GM12878 (cell line): ENCODE results near the gene COQ3. TPM values are rescaled to one million over a fixed set of nuclear protein-coding genes. Genes with fewer than 3 reads are reported as not detected.

Experiments used
- ATAC-seq: fragments of 200-7000 bp; cut with Tn5 transposase; 3 replicates; pipeline ENCODE4 v1.9.1; 2020; ENCODE audit warnings: mild to moderate bottlenecking, moderate library complexity
- BruUV-seq: library from RNA; stranded (reverse); fragments of 400-500 nt; replicated peaks from 2 replicates; lab custom pipeline; 2021; lab: Mats Ljungman, UMichigan
- CTCF ChIA-PET: fragments of 300-600 bp; sonication (Branson Sonifier 250); formaldehyde crosslinking; extraction: SDS; loops from one replicate; lab custom pipeline; 2021; ENCODE audit warnings: inconsistent platforms; lab: Yijun Ruan, JAX
- POLR2A ChIA-PET: fragments of 350-600 bp; formaldehyde crosslinking; extraction: SDS; loops from one replicate; lab custom pipeline; 2021; ENCODE audit warnings: inconsistent platforms; lab: Charles Lee
- RAD21 ChIA-PET: fragments of 300-600 bp; sonication (Branson Sonifier 250); formaldehyde crosslinking; loops from one replicate; lab custom pipeline; 2023; ENCODE audit warnings: antibody characterized with exemption; ENCODE audit not compliant: unreplicated experiment; lab: Charles Lee
- SMC1A ChIA-PET: fragments of 300-600 bp; sonication (Branson Sonifier 250); formaldehyde crosslinking; loops from one replicate; lab custom pipeline; 2023; ENCODE audit not compliant: unreplicated experiment, uncharacterized antibody; lab: Charles Lee
- DNase-seq: peaks from one replicate; pipeline ENCODE4 v3.0.0-alpha.2; 2011; ENCODE audit warnings: low read depth, low spot score
- FAIRE-seq: peaks from 3 replicates; lab custom pipeline; 2011; peaks lifted over from hg19 to GRCh38; lab: Jason Lieb, UNC
- H2AFZ ChIP-seq: 2 replicates; pipeline ENCODE4 v1.6.0; 2011; ENCODE audit warnings: low read depth, low read length, control low read depth; ENCODE audit not compliant: control insufficient read depth
- H3K27ac ChIP-seq: 2 replicates; pipeline ENCODE4 v1.5.1; 2011; ENCODE audit warnings: control low read depth; ENCODE audit not compliant: control insufficient read depth, insufficient read depth
- H3K27me3 ChIP-seq, 2 experiments: replicated peaks in 1 of 2; 2 replicates each; pipeline versions ENCODE4 v1.6.0 to v1.6.1; 2011; ENCODE audit warnings: low read length in 1 of 2; ENCODE audit not compliant: control insufficient read depth in 2 of 2, insufficient read depth in 2 of 2
- H3K36me3 ChIP-seq, 2 experiments: 2 replicates each; pipeline ENCODE4 v1.5.1; 2011; ENCODE audit warnings: low read length in 1 of 2; ENCODE audit not compliant: control insufficient read depth in 2 of 2, insufficient read depth in 2 of 2
- H3K4me1 ChIP-seq: 2 replicates; pipeline ENCODE4 v1.6.1; 2011; ENCODE audit warnings: mild to moderate bottlenecking, low read length, moderate library complexity, mixed read lengths; ENCODE audit not compliant: control insufficient read depth, insufficient read depth
- H3K4me2 ChIP-seq: 2 replicates; pipeline ENCODE4 v1.6.0; 2011; ENCODE audit warnings: control low read depth; ENCODE audit not compliant: control insufficient read depth, insufficient read depth
- H3K4me3 ChIP-seq: fragments of 200-600 bp; sonication (generic); 2 replicates; pipeline ENCODE4 v1.5.1; 2016
- H3K79me2 ChIP-seq: 2 replicates; pipeline ENCODE4 v1.6.0; 2011; ENCODE audit warnings: low read length; ENCODE audit not compliant: control insufficient read depth, insufficient read depth
- H3K9ac ChIP-seq: 2 replicates; pipeline ENCODE4 v1.8.0; 2011; ENCODE audit warnings: low read length, control low read depth, mixed read lengths; ENCODE audit not compliant: control insufficient read depth, insufficient read depth
- H3K9me3 ChIP-seq: replicated peaks from 3 replicates; pipeline ENCODE4 v1.5.1; 2011; ENCODE audit warnings: mild to moderate bottlenecking, low read length; ENCODE audit not compliant: control insufficient read depth, insufficient read depth
- H4K20me1 ChIP-seq: 2 replicates; pipeline ENCODE4 v1.6.0; 2011; ENCODE audit not compliant: control insufficient read depth, insufficient read depth
- ATF3 ChIP-seq: IDR thresholded peaks from 2 replicates; pipeline ENCODE4 v1.6.1; 2011; ENCODE audit warnings: low read depth, mild to moderate bottlenecking, low read length, moderate library complexity, borderline replicate concordance; ENCODE audit errors: extremely low read depth
- ATF7 ChIP-seq: fragments of 450-650 bp; IDR thresholded peaks from 2 replicates; pipeline ENCODE4 v1.6.1; 2016; ENCODE audit warnings: low read depth, mild to moderate bottlenecking
- BACH1 ChIP-seq: fragments of 450-650 bp; IDR thresholded peaks from 2 replicates; pipeline ENCODE4 v1.6.1; 2017; ENCODE audit warnings: mild to moderate bottlenecking, borderline replicate concordance
- E2F8 ChIP-seq: fragments of 450-650 bp; IDR thresholded peaks from 2 replicates; pipeline ENCODE4 v1.6.1; 2018; ENCODE audit warnings: mild to moderate bottlenecking, low read depth, moderate library complexity; ENCODE audit not compliant: partially characterized antibody
- GATAD2B ChIP-seq: fragments of 450-650 bp; conservative IDR thresholded peaks from 2 replicates; pipeline ENCODE4 v1.6.1; 2017; ENCODE audit warnings: low read depth, mild to moderate bottlenecking, moderate library complexity
- KDM1A ChIP-seq: fragments of 200-600 bp; sonication (generic); IDR thresholded peaks from 2 replicates; pipeline ENCODE4 v1.6.1; 2016; ENCODE audit warnings: borderline replicate concordance
- MTA2 ChIP-seq: fragments of 450-650 bp; IDR thresholded peaks from 2 replicates; pipeline ENCODE4 v1.6.1; 2016; ENCODE audit warnings: low read depth, mild to moderate bottlenecking, moderate library complexity
- PAX8 ChIP-seq: fragments of 450-650 bp; IDR thresholded peaks from 2 replicates; pipeline ENCODE4 v1.6.1; 2017; ENCODE audit warnings: mild to moderate bottlenecking, moderate library complexity
- SUZ12 ChIP-seq: fragments of 200-600 bp; sonication (generic); IDR thresholded peaks from one replicate; pipeline ENCODE4 v1.6.1; 2018; ENCODE audit warnings: antibody characterized with exemption, mild to moderate bottlenecking; ENCODE audit not compliant: unreplicated experiment
- ZNF217 ChIP-seq: fragments of 450-650 bp; IDR thresholded peaks from 2 replicates; pipeline ENCODE4 v1.6.1; 2017; ENCODE audit warnings: antibody characterized with exemption, mild to moderate bottlenecking
- ZNF24 ChIP-seq: fragments of 450-650 bp; IDR thresholded peaks from 2 replicates; pipeline ENCODE4 v1.6.1; 2017; ENCODE audit warnings: antibody characterized with exemption, mild to moderate bottlenecking
- ZSCAN29 ChIP-seq: fragments of 450-650 bp; IDR thresholded peaks from 2 replicates; pipeline ENCODE4 v1.6.1; 2017; ENCODE audit warnings: mild to moderate bottlenecking, moderate library complexity
- WGBS: methylation state at CpG from one replicate; pipeline ENCODE4 v1.1.6; 2016; ENCODE audit warnings: low lambda C conversion rate; ENCODE audit not compliant: insufficient replicate concordance, insufficient coverage; ENCODE audit errors: missing lambda C conversion rate; 5-methylcytosine and 5-hydroxymethylcytosine counted together
- in situ Hi-C: fragments of 300-500 bp; cut with MboI; formaldehyde crosslinking; loops from 9 replicates; pipeline ENCODE4 v1.14.3; 2018; ENCODE audit warnings: mixed read lengths
- intact Hi-C: fragments of 100-400 bp; cut with micrococcal nuclease; formaldehyde crosslinking; loops from one replicate; pipeline ENCODE4 v1.14.2; 2022; ENCODE audit not compliant: unreplicated experiment
- polyA plus RNA-seq, 11 experiments: library from polyadenylated mRNA; depleted of rRNA in 4 of 11; unstranded in 6 of 11; stranded (reverse) in 5 of 11; fragments of >200 nt; fragmentation: Nextera tagmentation in 4 of 11; fragmentation: Illumina TruSeq in 1 of 11; extraction: Ambion mirVana in 4 of 11; extraction: Trizol in 1 of 11; gene quantifications; 1 replicate in 1 of 11; 2 replicates in 10 of 11; pipeline versions ENCODE4 v1.2.1 to v1.2.3, GENCODE V29; 2011 to 2016; ENCODE audit warnings: inconsistent platforms in 2 of 11, missing spikeins in 2 of 11, low read depth in 1 of 11
- total RNA-seq, 4 experiments: library from RNA; depleted of rRNA in 3 of 4; stranded (reverse); fragments of >200 nt in 3 of 4; fragmentation: Illumina TruSeq in 1 of 4; extraction: Trizol in 1 of 4; gene quantifications; 2 replicates each; pipeline versions ENCODE4 v1.2.1 to v1.2.3, GENCODE V29; 2013 to 2021
- TF ChIP-seq, protein P1 (sequence below): IDR thresholded peaks from 2 replicates; pipeline ENCODE4 v1.6.1; 2012; ENCODE audit warnings: low read depth, low read length, improper control_type of control experiment
- TF ChIP-seq, protein P2 (sequence below): fragments of 450-650 bp; IDR thresholded peaks from 2 replicates; pipeline ENCODE4 v1.6.1; 2017; ENCODE audit warnings: antibody characterized with exemption, mild to moderate bottlenecking, moderate library complexity

The COQ3 gene
- total and polyA plus RNA-seq, 10 of the 15 experiments (the other 5 are each of a cell fraction or from before 2014, with no cell fraction given) = 9.3 to 50.6 (median 16.0) TPM

- Histone ChIP-seq H3K9ac (no peak overlapping the region), H3K4me2 (peak overlapping the region; percentile 79; the same call in 1 of the 2 replicates)
- in situ Hi-C loops = no loop called here
- TF ChIP-seq ZNF217 (no peak), KDM1A (no peak), SUZ12 (no peak), GATAD2B (no peak), ATF3 (no peak), ZNF24 (no peak), BACH1 (no peak), ATF7 (no peak), PAX8 (no peak), MTA2 (no peak), ZSCAN29 (no peak), E2F8 (no peak)
- TF ChIP-seq, protein P1, sequence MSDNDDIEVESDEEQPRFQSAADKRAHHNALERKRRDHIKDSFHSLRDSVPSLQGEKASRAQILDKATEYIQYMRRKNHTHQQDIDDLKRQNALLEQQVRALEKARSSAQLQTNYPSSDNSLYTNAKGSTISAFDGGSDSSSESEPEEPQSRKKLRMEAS = no peak
- TF ChIP-seq, protein P2, sequence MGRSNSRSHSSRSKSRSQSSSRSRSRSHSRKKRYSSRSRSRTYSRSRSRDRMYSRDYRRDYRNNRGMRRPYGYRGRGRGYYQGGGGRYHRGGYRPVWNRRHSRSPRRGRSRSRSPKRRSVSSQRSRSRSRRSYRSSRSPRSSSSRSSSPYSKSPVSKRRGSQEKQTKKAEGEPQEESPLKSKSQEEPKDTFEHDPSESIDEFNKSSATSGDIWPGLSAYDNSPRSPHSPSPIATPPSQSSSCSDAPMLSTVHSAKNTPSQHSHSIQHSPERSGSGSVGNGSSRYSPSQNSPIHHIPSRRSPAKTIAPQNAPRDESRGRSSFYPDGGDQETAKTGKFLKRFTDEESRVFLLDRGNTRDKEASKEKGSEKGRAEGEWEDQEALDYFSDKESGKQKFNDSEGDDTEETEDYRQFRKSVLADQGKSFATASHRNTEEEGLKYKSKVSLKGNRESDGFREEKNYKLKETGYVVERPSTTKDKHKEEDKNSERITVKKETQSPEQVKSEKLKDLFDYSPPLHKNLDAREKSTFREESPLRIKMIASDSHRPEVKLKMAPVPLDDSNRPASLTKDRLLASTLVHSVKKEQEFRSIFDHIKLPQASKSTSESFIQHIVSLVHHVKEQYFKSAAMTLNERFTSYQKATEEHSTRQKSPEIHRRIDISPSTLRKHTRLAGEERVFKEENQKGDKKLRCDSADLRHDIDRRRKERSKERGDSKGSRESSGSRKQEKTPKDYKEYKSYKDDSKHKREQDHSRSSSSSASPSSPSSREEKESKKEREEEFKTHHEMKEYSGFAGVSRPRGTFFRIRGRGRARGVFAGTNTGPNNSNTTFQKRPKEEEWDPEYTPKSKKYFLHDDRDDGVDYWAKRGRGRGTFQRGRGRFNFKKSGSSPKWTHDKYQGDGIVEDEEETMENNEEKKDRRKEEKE = no peak
Observed at GRCh38 chr6:99348288-99349170, 45.5 kb downstream of the COQ3 start.

More at GRCh38 chr6:99348288-99349170, 45.5 kb downstream of the COQ3 start:
- Histone ChIP-seq H3K79me2 (no peaks in the 10 kb centered on the region), H3K9me3 (no peaks in the 10 kb centered on the region), H3K4me3 (no peak overlapping the region), H3K27ac (no peak overlapping the region), H3K27me3 (peaks cover 6 to 19% of the 10 kb centered on the region in 2 experiments), H3K4me1 (no peaks in the 10 kb centered on the region), H4K20me1 (no peaks in the 10 kb centered on the region), H2AFZ (no peak overlapping the region), H3K36me3 (no peaks in the 10 kb centered on the region)
- RAD21 ChIA-PET = interaction anchor here (1.0 kb wide), 1 partner anchor 14 kb away, joined by 3 read pairs; no protein-coding TSS in a partner anchor
- ATAC-seq (no peak), DNase-seq (no peak), FAIRE-seq (no peak)
- POLR2A ChIA-PET = no interaction called here
- BruUV-seq = no TSS peak
- SMC1A ChIA-PET = interaction anchor here (1.3 kb wide), 2 partner anchors 11 to 14 kb away, joined by 3 to 4 read pairs; no protein-coding TSS in a partner anchor
- CTCF ChIA-PET = interaction anchor here (0.5 to 3.1 kb wide), 3 partner anchors 14 to 121 kb away, joined by 3 to 14 read pairs (median 6); no protein-coding TSS in a partner anchor
- intact Hi-C loops = no loop called here
- 71% methylated on average over 25 of the region's 25 CpGs for WGBS
